ENCODE results near the gene TGFBR2. TPM values are rescaled to one million over a fixed set of nuclear protein-coding genes. Genes with fewer than 3 reads are reported as not detected.

The TGFBR2 gene
- total and polyA plus RNA-seq, 2 experiments from 2014 or later, result 135 to 188 TPM

DNA sequence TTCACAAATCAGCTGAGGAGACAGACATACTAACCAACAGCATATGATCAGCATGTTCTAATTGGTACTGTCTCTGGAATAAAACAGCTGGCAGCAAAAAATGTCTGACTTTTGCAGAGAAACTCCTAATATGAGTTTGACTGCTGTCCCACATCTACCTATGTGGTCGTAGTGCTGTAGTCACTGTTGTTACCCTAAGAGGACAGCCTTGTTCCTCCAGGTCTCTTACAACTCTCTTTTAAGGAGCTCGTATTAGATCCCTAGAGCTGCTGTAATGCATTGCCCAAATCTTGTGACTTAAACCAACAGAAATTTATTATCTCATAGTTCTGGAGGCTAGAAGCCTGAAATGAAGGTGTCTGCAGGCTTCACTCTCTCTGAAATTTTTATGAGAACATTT is 92.1 kb downstream of the TGFBR2 start:
- H3K27ac ChIP-seq, result no peak overlapping the region
- H3K27me3 ChIP-seq (replicated peaks; ENCODE audit: insufficient read depth), result no peaks in the 10 kb centered on the region
- H4K20me1 ChIP-seq (ENCODE audit: insufficient read depth), result no peaks in the 10 kb centered on the region
- TF ChIP-seq EZH2phosphoT487 (IDR thresholded peaks at IDR 0.05; ENCODE audit: insufficient read depth, low read depth) (no peak), EZH2 (IDR thresholded peaks at IDR 0.05; ENCODE audit: insufficient read depth, poor library complexity, severe bottlenecking) (no peak)
- peaks cover 43% of the 10 kb centered on the region for H3K36me3 ChIP-seq (ENCODE audit: low read depth)
- peaks cover 8% of the 10 kb centered on the region; the same call in 1 of the 2 replicates for H3K79me2 ChIP-seq (ENCODE audit: insufficient read depth)
- H3K9ac ChIP-seq, result no peak overlapping the region
- no peaks in the 10 kb centered on the region for H3K9me2 ChIP-seq (ENCODE audit: insufficient read depth)
- H3F3A ChIP-seq (ENCODE audit: insufficient read depth), result peaks cover 16% of the 10 kb centered on the region
- no peak for DNase-seq
- no peak overlapping the region for H2AFZ ChIP-seq
- no peak overlapping the region for H3K4me2 ChIP-seq (ENCODE audit: unreplicated experiment)
- 54 to 60% methylated on average over 2 of the region's 2 CpGs for WGBS, 2 experiments (ENCODE audit: low coverage in 1 of 2, low lambda C conversion rate in 2 of 2, missing lambda C conversion rate in 2 of 2)
- no peak overlapping the region for H3K4me3 ChIP-seq
- H3K4me1 ChIP-seq (ENCODE audit: insufficient read depth), result peaks cover 3% of the 10 kb centered on the region
- H3K9me3 ChIP-seq (ENCODE audit: low read depth), result no peaks in the 10 kb centered on the region
- in situ Hi-C loops (cut with MboI), result no loop called here

DNA sequence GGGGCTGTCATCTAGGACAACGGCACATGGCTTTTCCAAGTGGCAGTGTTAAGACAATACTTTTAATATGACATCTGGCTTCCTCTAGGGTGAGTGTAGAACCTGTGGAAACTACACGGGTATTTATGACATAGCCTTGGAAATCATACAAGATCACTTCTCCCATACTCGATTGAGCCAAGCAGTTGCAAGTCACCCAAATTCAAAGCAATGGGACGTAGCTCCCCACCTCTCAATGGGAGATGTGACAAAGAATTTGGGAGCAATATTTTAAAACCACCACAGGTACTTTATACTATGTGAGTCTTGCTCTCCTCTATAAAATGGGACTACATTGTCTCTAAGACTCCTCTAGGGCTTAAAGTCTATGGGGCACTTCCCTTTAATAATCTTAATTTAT is 93.5 kb downstream of the TGFBR2 start:
- Histone ChIP-seq H3K27ac (no peak overlapping the region), H3K9ac (no peak overlapping the region), H3K36me3 (ENCODE audit: low read depth) (peaks cover 31% of the 10 kb centered on the region), H3K27me3 (replicated peaks; ENCODE audit: insufficient read depth) (no peaks in the 10 kb centered on the region), H3K79me2 (ENCODE audit: insufficient read depth) (peaks cover 7% of the 10 kb centered on the region; the same call in 1 of the 2 replicates), H3K4me1 (ENCODE audit: insufficient read depth) (no peaks in the 10 kb centered on the region), H3F3A (ENCODE audit: insufficient read depth) (peaks cover 20% of the 10 kb centered on the region; the same call in 1 of the 2 replicates), H3K4me2 (ENCODE audit: unreplicated experiment) (no peak overlapping the region), H3K4me3 (no peak overlapping the region), H3K9me3 (ENCODE audit: low read depth) (no peaks in the 10 kb centered on the region), H4K20me1 (ENCODE audit: insufficient read depth) (no peaks in the 10 kb centered on the region), H2AFZ (no peak overlapping the region), H3K9me2 (ENCODE audit: insufficient read depth) (no peaks in the 10 kb centered on the region)
- in situ Hi-C loops (cut with MboI), result no loop called here
- WGBS, 2 experiments (ENCODE audit: low coverage in 1 of 2, low lambda C conversion rate in 2 of 2, missing lambda C conversion rate in 2 of 2), result 95 to 96% methylated on average over 4 of the region's 4 CpGs
- TF ChIP-seq EZH2 (IDR thresholded peaks at IDR 0.05; ENCODE audit: insufficient read depth, poor library complexity, severe bottlenecking), result no peak
- TF ChIP-seq EZH2phosphoT487 (IDR thresholded peaks at IDR 0.05; ENCODE audit: insufficient read depth, low read depth), result no peak
- no peak for DNase-seq

DNA sequence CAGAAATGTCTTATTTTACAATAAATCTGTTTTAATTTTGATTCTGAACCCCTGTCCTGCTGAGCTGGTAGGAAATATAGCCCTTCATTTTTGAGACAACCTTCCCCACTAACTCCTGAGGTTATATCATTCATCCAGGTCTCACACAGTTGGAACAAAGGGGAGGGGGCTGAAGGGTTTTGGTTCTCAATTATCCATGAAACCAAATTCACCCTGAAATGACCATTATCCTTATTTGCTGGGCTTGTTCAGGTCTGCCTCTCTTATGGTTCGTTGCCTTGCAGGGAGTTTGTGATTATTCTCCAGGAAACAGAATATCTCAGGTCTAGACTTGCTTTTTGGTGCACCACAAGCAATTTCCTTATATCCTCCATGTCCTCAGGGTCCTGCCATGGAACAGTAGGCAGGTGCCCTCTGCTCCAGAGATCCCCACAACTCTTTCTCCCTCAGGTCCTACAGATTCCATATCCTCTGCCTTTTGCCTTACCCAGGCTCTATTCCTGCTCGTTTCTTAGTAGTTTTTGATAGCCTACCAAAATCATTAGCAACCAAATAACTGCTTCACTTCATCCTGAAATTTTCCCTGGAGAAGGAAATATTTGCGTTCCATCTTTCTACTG is 94.4 kb downstream of the TGFBR2 start:
- H3K4me3 ChIP-seq, result no peak overlapping the region
- no peaks in the 10 kb centered on the region for H3K9me2 ChIP-seq (ENCODE audit: insufficient read depth)
- WGBS, 2 experiments (ENCODE audit: low coverage in 1 of 2, low lambda C conversion rate in 2 of 2, missing lambda C conversion rate in 2 of 2), result 96 to 97% methylated on average over 3 of the region's 3 CpGs
- H3F3A ChIP-seq (ENCODE audit: insufficient read depth), result peaks cover 20% of the 10 kb centered on the region; the same call in 1 of the 2 replicates
- H3K79me2 ChIP-seq (ENCODE audit: insufficient read depth), result no peaks in the 10 kb centered on the region
- no peaks in the 10 kb centered on the region for H3K9me3 ChIP-seq (ENCODE audit: low read depth)
- H4K20me1 ChIP-seq (ENCODE audit: insufficient read depth), result no peaks in the 10 kb centered on the region
- no peaks in the 10 kb centered on the region for H3K27me3 ChIP-seq (replicated peaks; ENCODE audit: insufficient read depth)
- H3K9ac ChIP-seq, result no peak overlapping the region
- in situ Hi-C loops (cut with MboI), result no loop called here
- H3K4me1 ChIP-seq (ENCODE audit: insufficient read depth), result no peaks in the 10 kb centered on the region
- peaks cover 23% of the 10 kb centered on the region for H3K36me3 ChIP-seq (ENCODE audit: low read depth)
- DNase-seq, result no peak
- H2AFZ ChIP-seq, result no peak overlapping the region
- TF ChIP-seq EZH2 (IDR thresholded peaks at IDR 0.05; ENCODE audit: insufficient read depth, poor library complexity, severe bottlenecking) (no peak), EZH2phosphoT487 (IDR thresholded peaks at IDR 0.05; ENCODE audit: insufficient read depth, low read depth) (no peak)
- H3K27ac ChIP-seq, result no peak overlapping the region
- H3K4me2 ChIP-seq (ENCODE audit: unreplicated experiment), result no peak overlapping the region

DNA sequence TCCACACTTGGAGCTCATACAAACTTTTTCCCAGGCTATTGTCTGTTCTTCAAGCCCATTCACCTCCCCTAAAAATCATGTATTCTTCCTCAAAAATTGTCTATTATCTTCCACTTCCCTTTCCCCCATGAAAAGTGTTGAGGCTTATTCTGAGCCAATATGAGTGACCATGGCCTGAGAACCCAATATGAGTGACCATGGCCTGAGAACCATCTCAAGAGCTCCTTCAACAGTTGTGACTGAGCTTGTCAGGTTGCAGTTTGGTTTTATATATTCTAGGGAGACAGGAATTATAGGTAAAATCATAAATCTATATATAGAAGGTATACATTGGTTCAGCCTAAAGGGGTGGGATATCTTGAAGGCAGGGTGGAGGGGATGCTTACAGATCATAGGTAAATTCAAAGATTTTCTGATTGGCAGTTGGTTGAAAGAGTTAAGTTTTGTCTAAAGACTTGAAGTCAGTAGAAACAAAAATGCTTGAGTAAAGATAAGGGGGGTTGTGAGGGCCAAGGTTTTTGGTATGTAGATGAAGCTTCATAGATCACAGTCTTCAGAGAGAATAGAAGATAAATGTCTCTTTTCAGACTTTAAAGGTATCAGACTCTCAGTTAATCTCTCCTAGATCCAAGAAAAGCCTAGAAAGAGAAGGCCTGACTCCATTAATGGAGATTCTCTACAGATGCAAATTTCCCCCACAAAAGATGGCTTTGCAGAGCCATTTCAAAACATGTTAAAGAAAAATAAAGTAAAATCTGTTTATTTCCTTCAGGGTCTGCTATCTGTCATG is 95.8 kb downstream of the TGFBR2 start:
- Histone ChIP-seq H3K4me2 (ENCODE audit: unreplicated experiment) (no peak overlapping the region), H3K9ac (no peak overlapping the region), H3K36me3 (ENCODE audit: low read depth) (peaks cover 18% of the 10 kb centered on the region; the same call in 1 of the 2 replicates), H3K79me2 (ENCODE audit: insufficient read depth) (no peaks in the 10 kb centered on the region), H3K27ac (no peak overlapping the region), H4K20me1 (ENCODE audit: insufficient read depth) (no peaks in the 10 kb centered on the region), H3K4me3 (no peak overlapping the region), H3K9me2 (ENCODE audit: insufficient read depth) (no peaks in the 10 kb centered on the region), H3F3A (ENCODE audit: insufficient read depth) (peaks cover 20% of the 10 kb centered on the region; the same call in 1 of the 2 replicates), H3K4me1 (ENCODE audit: insufficient read depth) (no peaks in the 10 kb centered on the region), H3K27me3 (replicated peaks; ENCODE audit: insufficient read depth) (no peaks in the 10 kb centered on the region), H3K9me3 (ENCODE audit: low read depth) (no peaks in the 10 kb centered on the region), H2AFZ (no peak overlapping the region)
- DNase-seq, result no peak
- in situ Hi-C loops (cut with MboI), result no loop called here
- TF ChIP-seq EZH2 (IDR thresholded peaks at IDR 0.05; ENCODE audit: insufficient read depth, poor library complexity, severe bottlenecking), result no peak
- no peak for TF ChIP-seq EZH2phosphoT487 (IDR thresholded peaks at IDR 0.05; ENCODE audit: insufficient read depth, low read depth)
